HEK293 (cell line): ENCODE measurements around the gene NEK3.
"Not testable (repeated sequence)": the region's sequence is repeated elsewhere in the genome, so short reads cannot be mapped to it uniquely, and the experiment has no call there.

Experiments used
- CTCF ChIA-PET: fragments of 350-600 bp; formaldehyde crosslinking; extraction: SDS; loops from one replicate; lab custom pipeline; 2021; ENCODE audit warnings: antibody characterized with exemption; lab: Yijun Ruan, JAX
- POLR2A ChIA-PET: fragments of 300-600 bp; formaldehyde crosslinking; extraction: SDS; loops from one replicate; lab custom pipeline; 2020; ENCODE audit warnings: antibody characterized with exemption, inconsistent platforms; lab: Yijun Ruan, JAX
- H3K27ac ChIP-seq: fragments of 200-500 bp; sonication (Bioruptor generic); 2 replicates; pipeline ENCODE4 v1.5.1; 2014; ENCODE audit warnings: low read depth, low read length, control low read depth, inconsistent platforms; ENCODE audit errors: extremely low read depth
- H3K36me3 ChIP-seq, 2 experiments: fragments of 200-500 bp in 1 of 2; sonication (Bioruptor generic) in 1 of 2; 1 replicate in 1 of 2; 2 replicates in 1 of 2; pipeline ENCODE4 v1.5.1; 2014 to 2017; ENCODE audit warnings: inconsistent platforms in 2 of 2, low read length in 2 of 2; ENCODE audit not compliant: control insufficient read depth in 2 of 2, insufficient read depth in 1 of 2
- H3K4me1 ChIP-seq: fragments of 200-500 bp; sonication (Bioruptor generic); 2 replicates; pipeline ENCODE4 v1.5.1; 2014; ENCODE audit warnings: mild to moderate bottlenecking, low read length, inconsistent platforms; ENCODE audit not compliant: control insufficient read depth, insufficient read depth
- H3K4me3 ChIP-seq: 2 replicates; pipeline ENCODE4 v1.5.1; 2011; ENCODE audit warnings: low read depth, mild to moderate bottlenecking, control low read depth, low read length, moderate library complexity
- H3K9me3 ChIP-seq: fragments of 200-500 bp; sonication (Bioruptor generic); 2 replicates; pipeline ENCODE4 v1.5.1; 2014; ENCODE audit warnings: low read depth, low read length, inconsistent platforms; ENCODE audit not compliant: control insufficient read depth, insufficient read depth
- AEBP2 ChIP-seq: fragments of 450-650 bp; formaldehyde crosslinking; IDR thresholded peaks from 2 replicates; pipeline ENCODE4 v1.5.1; 2016; ENCODE audit warnings: missing biosample characterization, missing genetic modification characterization, borderline replicate concordance
- HIC1 ChIP-seq: fragments of 450-650 bp; formaldehyde crosslinking; IDR thresholded peaks from 2 replicates; pipeline ENCODE4 v1.5.1; 2016; ENCODE audit warnings: missing biosample characterization, missing genetic modification characterization
- HOXD13 ChIP-seq: sonication (generic); formaldehyde crosslinking; IDR thresholded peaks from 2 replicates; pipeline ENCODE4 v1.8.0; 2022; ENCODE audit warnings: missing genetic modification reagents, borderline replicate concordance
- SP3 ChIP-seq: fragments of 450-650 bp; formaldehyde crosslinking; IDR thresholded peaks from 2 replicates; pipeline ENCODE4 v1.5.1; 2016; ENCODE audit warnings: missing biosample characterization, missing genetic modification characterization
- TCF7L2 ChIP-seq: IDR thresholded peaks from 2 replicates; pipeline ENCODE4 v1.6.1; 2011; ENCODE audit warnings: low read depth, mild to moderate bottlenecking, inconsistent platforms, low read length, moderate library complexity, borderline replicate concordance
- ZBTB17 ChIP-seq: fragments of 450-650 bp; formaldehyde crosslinking; IDR thresholded peaks from 2 replicates; pipeline ENCODE4 v1.5.1; 2016; ENCODE audit warnings: missing biosample characterization, missing genetic modification characterization
- ZFP69B ChIP-seq: fragments of 450-650 bp; formaldehyde crosslinking; IDR thresholded peaks from 2 replicates; pipeline ENCODE4 v1.5.1; 2016; ENCODE audit warnings: missing biosample characterization, missing genetic modification characterization
- ZNF132 ChIP-seq: fragments of 450-650 bp; formaldehyde crosslinking; IDR thresholded peaks from 2 replicates; pipeline ENCODE4 v1.5.1; 2017; ENCODE audit warnings: missing biosample characterization, missing genetic modification characterization, borderline replicate concordance
- ZNF223 ChIP-seq: fragments of 450-650 bp; formaldehyde crosslinking; IDR thresholded peaks from 2 replicates; pipeline ENCODE4 v1.5.1; 2016; ENCODE audit warnings: missing biosample characterization, missing genetic modification characterization
- ZNF23 ChIP-seq: fragments of 450-650 bp; formaldehyde crosslinking; IDR thresholded peaks from 2 replicates; pipeline ENCODE4 v1.5.1; 2016; ENCODE audit warnings: missing biosample characterization, missing genetic modification characterization, borderline replicate concordance
- ZNF24 ChIP-seq: fragments of 450-650 bp; formaldehyde crosslinking; IDR thresholded peaks from 2 replicates; pipeline ENCODE4 v1.5.1; 2016; ENCODE audit warnings: missing biosample characterization, missing genetic modification characterization
- ZNF266 ChIP-seq: fragments of 450-650 bp; formaldehyde crosslinking; IDR thresholded peaks from 2 replicates; pipeline ENCODE4 v1.5.1; 2016; ENCODE audit warnings: missing biosample characterization, missing genetic modification characterization, low read depth
- ZNF280C ChIP-seq: fragments of 450-650 bp; formaldehyde crosslinking; IDR thresholded peaks from 2 replicates; pipeline ENCODE4 v1.5.1; 2016; ENCODE audit warnings: missing biosample characterization, missing genetic modification characterization
- ZNF302 ChIP-seq: fragments of 450-650 bp; formaldehyde crosslinking; IDR thresholded peaks from 2 replicates; pipeline ENCODE4 v1.5.1; 2016; ENCODE audit warnings: missing biosample characterization, missing genetic modification characterization, low read depth
- ZNF311 ChIP-seq: fragments of 450-650 bp; formaldehyde crosslinking; IDR thresholded peaks from 2 replicates; pipeline ENCODE4 v1.5.1; 2017; ENCODE audit warnings: missing biosample characterization, missing genetic modification characterization, borderline replicate concordance
- ZNF335 ChIP-seq: fragments of 450-650 bp; formaldehyde crosslinking; conservative IDR thresholded peaks from 2 replicates; pipeline ENCODE4 v1.5.1; 2016; ENCODE audit warnings: missing biosample characterization, missing genetic modification characterization
- ZNF37A ChIP-seq: fragments of 450-650 bp; IDR thresholded peaks from 2 replicates; pipeline ENCODE4 v1.5.1; 2018; ENCODE audit warnings: missing biosample characterization, missing genetic modification characterization
- ZNF394 ChIP-seq: fragments of 450-650 bp; formaldehyde crosslinking; IDR thresholded peaks from 2 replicates; pipeline ENCODE4 v1.5.1; 2016; ENCODE audit warnings: missing biosample characterization, missing genetic modification characterization, mild to moderate bottlenecking, moderate library complexity, borderline replicate concordance
- ZNF398 ChIP-seq: fragments of 450-650 bp; formaldehyde crosslinking; IDR thresholded peaks from 2 replicates; pipeline ENCODE4 v1.5.1; 2017; ENCODE audit warnings: missing biosample characterization, missing genetic modification characterization
- ZNF48 ChIP-seq: fragments of 450-650 bp; formaldehyde crosslinking; IDR thresholded peaks from 2 replicates; pipeline ENCODE4 v1.5.1; 2016; ENCODE audit warnings: missing biosample characterization, missing genetic modification characterization
- ZNF521 ChIP-seq: fragments of 450-650 bp; formaldehyde crosslinking; IDR thresholded peaks from 2 replicates; pipeline ENCODE4 v1.5.1; 2017; ENCODE audit warnings: missing biosample characterization, mild to moderate bottlenecking, missing genetic modification characterization
- ZNF596 ChIP-seq: fragments of 450-650 bp; IDR thresholded peaks from 2 replicates; pipeline ENCODE4 v1.5.0; 2018; ENCODE audit warnings: missing biosample characterization, mild to moderate bottlenecking, missing genetic modification characterization, moderate library complexity
- ZNF623 ChIP-seq: fragments of 450-650 bp; formaldehyde crosslinking; IDR thresholded peaks from 2 replicates; pipeline ENCODE4 v1.5.1; 2016; ENCODE audit warnings: missing biosample characterization, missing genetic modification characterization
- ZNF658 ChIP-seq: fragments of 450-650 bp; formaldehyde crosslinking; IDR thresholded peaks from 2 replicates; pipeline ENCODE4; 2016; ENCODE audit warnings: missing biosample characterization, missing genetic modification characterization
- ZSCAN18 ChIP-seq: fragments of 450-650 bp; formaldehyde crosslinking; IDR thresholded peaks from 2 replicates; pipeline ENCODE4 v1.5.1; 2016; ENCODE audit warnings: missing biosample characterization, missing genetic modification characterization
- ZSCAN4 ChIP-seq: fragments of 450-650 bp; formaldehyde crosslinking; IDR thresholded peaks from 2 replicates; pipeline ENCODE4 v1.5.1; 2017; ENCODE audit warnings: missing biosample characterization, missing genetic modification characterization

NEK3 gene

GRCh38 chr13:52104624-52105023, 54.8 kb downstream of the NEK3 start (continued):
- TF ChIP-seq ZFP69B: no peak
- no peak for TF ChIP-seq ZNF658 (tag by site-specific recombination)
- TF ChIP-seq AEBP2: no peak
- TF ChIP-seq SP3: no peak
- no peak for TF ChIP-seq ZNF596 (tag by site-specific recombination)
- TF ChIP-seq ZBTB17 (tag by site-specific recombination): peak; percentile 16; the same call in 1 of the 2 replicates
- TF ChIP-seq ZNF335 (tag by site-specific recombination): no peak
- no peak for TF ChIP-seq HIC1
- TF ChIP-seq TCF7L2: no peak
- TF ChIP-seq ZSCAN18 (tag by site-specific recombination): no peak
- no peak for TF ChIP-seq ZNF623 (tag by site-specific recombination)
- TF ChIP-seq ZNF223: no peak
- no peak for TF ChIP-seq ZNF48 (tag by site-specific recombination)

GRCh38 chr13:52103386-52103785, 56.0 kb downstream of the NEK3 start:
- H3K4me3 ChIP-seq: no peak overlapping the region
- TF ChIP-seq ZNF23 (tag by site-specific recombination): no peak
- no peak for TF ChIP-seq ZSCAN4
- TF ChIP-seq ZNF266 (tag by site-specific recombination): no peak
- no peak for TF ChIP-seq ZNF311 (tag by site-specific recombination)
- TF ChIP-seq ZNF24 (tag by site-specific recombination): no peak
- no peak for TF ChIP-seq ZNF280C (tag by site-specific recombination)
- no peak for TF ChIP-seq ZNF132 (tag by site-specific recombination)
- no peak for TF ChIP-seq ZNF302 (tag by site-specific recombination)
- TF ChIP-seq ZNF521 (tag by site-specific recombination): no peak
- TF ChIP-seq HOXD13 (CRISPR knock-in tag): no peak
- TF ChIP-seq ZNF37A (tag by site-specific recombination): no peak
- TF ChIP-seq ZNF394 (tag by site-specific recombination): no peak
- no peak for TF ChIP-seq ZNF398
- H3K27ac ChIP-seq: no peak overlapping the region
- H3K36me3 ChIP-seq: no peaks in the 10 kb centered on the region
- no peaks in the 10 kb centered on the region for H3K4me1 ChIP-seq
- ChIA-PET CTCF (no interaction called here), POLR2A (no interaction called here)
- no peaks in the 10 kb centered on the region for H3K9me3 ChIP-seq

- POLR2A ChIA-PET, H3K4me3 ChIP-seq, CTCF ChIA-PET, H3K9me3 ChIP-seq, H3K4me1 ChIP-seq, H3K27ac ChIP-seq, H3K36me3 ChIP-seq: not testable (repeated sequence)
Measured at GRCh38 chr13:52102423-52102822, 57.0 kb downstream of the NEK3 start.
